Immature natural killer cell (primary cell): Measurements from ENCODE around the gene GTPBP8. TPM values are rescaled to one million over a fixed set of nuclear protein-coding genes. Genes with fewer than 3 reads are reported as not detected.
A peak's percentile ranks its signal among the peaks of the same experiment; 100 is the strongest.

Experiments used
- DNase-seq, 3 donors: peaks; one replicate each; pipeline ENCODE4 v3.0.0; 2022; ENCODE audit warnings: mixed read lengths in 1 of 3
- H3K27ac Mint-ChIP-seq, 6 donors: one replicate each; pipeline ENCODE4 v1.8.0; 2020; ENCODE audit warnings: mixed read lengths in 6 of 6, mild to moderate bottlenecking in 5 of 6, inconsistent platforms in 4 of 6, moderate library complexity in 3 of 6
- H3K27me3 Mint-ChIP-seq, 3 donors: one replicate each; pipeline ENCODE4 v1.8.0; 2020 to 2021; ENCODE audit warnings: low read depth in 3 of 3, mild to moderate bottlenecking in 3 of 3, mixed read lengths in 3 of 3, moderate library complexity in 3 of 3, inconsistent platforms in 1 of 3
- H3K36me3 Mint-ChIP-seq, 3 donors: one replicate each; pipeline ENCODE4 v1.8.0; 2020; ENCODE audit warnings: mixed read lengths in 3 of 3, inconsistent platforms in 2 of 3, mild to moderate bottlenecking in 2 of 3
- H3K4me1 Mint-ChIP-seq, 2 donors: one replicate each; pipeline ENCODE4 v1.8.0; 2020; ENCODE audit warnings: inconsistent platforms in 2 of 2, mild to moderate bottlenecking in 2 of 2, mixed read lengths in 2 of 2, moderate library complexity in 1 of 2
- H3K4me3 Mint-ChIP-seq, 5 donors: one replicate each; pipeline ENCODE4 v1.8.0; 2020; ENCODE audit warnings: mild to moderate bottlenecking in 5 of 5, mixed read lengths in 5 of 5, inconsistent platforms in 3 of 5, moderate library complexity in 3 of 5
- H3K9me3 Mint-ChIP-seq, 6 donors: one replicate each; pipeline ENCODE4 v1.8.0; 2020; ENCODE audit warnings: mild to moderate bottlenecking in 6 of 6, mixed read lengths in 6 of 6, inconsistent platforms in 4 of 6, moderate library complexity in 3 of 6
- polyA plus RNA-seq, 3 donors: library from polyadenylated mRNA; unstranded; fragments of 300-500 nt; fragmentation: Illumina TruSeq; gene quantifications; one replicate each; pipeline ENCODE4 v1.2.3, GENCODE V29; 2021

Gene GTPBP8
- 10 to 100 TPM; 14.5 to 34.9 (median 28.3) TPM for polyA plus RNA-seq

DNA sequence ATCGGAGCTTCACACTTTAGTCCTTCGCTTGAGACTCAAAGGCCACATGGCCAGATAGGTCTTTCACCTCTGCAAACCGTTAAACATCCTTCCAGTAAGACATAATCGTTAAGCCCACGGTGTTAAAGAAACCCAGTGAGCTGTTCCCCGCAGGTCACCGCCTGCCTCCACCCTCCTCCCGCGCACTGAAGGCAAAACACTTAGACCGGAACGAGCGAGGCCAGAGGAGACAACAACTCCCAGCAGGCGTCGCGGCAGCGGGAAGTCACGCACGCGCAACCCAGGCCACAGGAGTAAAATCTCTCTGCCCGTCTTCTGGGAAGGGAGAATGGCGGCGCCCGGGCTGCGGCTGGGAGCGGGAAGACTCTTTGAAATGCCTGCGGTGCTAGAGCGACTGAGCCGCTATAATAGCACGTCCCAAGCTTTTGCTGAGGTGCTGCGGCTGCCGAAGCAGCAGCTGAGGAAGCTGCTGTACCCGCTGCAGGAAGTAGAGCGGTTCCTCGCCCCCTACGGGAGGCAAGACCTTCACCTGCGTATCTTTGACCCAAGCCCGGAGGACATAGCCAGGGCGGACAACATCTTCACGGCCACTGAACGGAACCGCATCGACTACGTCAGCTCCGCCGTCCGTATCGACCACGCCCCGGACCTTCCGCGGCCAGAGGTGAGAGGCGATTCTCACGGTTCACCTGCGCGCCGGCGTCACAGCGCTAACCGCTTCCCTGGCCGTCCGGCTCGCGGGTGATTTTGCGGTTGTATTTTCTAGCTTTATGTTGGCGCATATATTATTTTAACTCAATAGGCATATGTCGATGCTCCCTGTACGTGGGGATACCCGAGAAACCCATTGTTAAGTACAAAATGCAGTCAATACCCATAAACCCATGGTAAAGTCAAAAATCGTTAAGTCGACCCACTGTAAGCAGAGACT, at the start of gene GTPBP8:
Gene GTPBP8 (plus strand): TSS at position 313 of the 931 bp plus-strand sequence. CDS start 16 bp downstream, at position 329.
- H3K4me3 Mint-ChIP-seq: peak within 1 kb of the TSS; percentile 86 to 99 (median 95)
- H3K27ac Mint-ChIP-seq: peak within 1 kb of the TSS; percentile 93 to 99 (median 96)
- peak; percentile 90 to 91 (median 91) for DNase-seq
- peaks cover 11 to 16% (median 13%) of the 10 kb centered on the region in 3 donors for H3K27me3 Mint-ChIP-seq
- peaks cover 46 to 61% of the 10 kb centered on the region in 2 donors for H3K4me1 Mint-ChIP-seq
- peaks cover 0 to 5% (median 4%) of the 10 kb centered on the region in 3 donors for H3K36me3 Mint-ChIP-seq
- H3K9me3 Mint-ChIP-seq: no peaks in the 10 kb centered on the region

DNA sequence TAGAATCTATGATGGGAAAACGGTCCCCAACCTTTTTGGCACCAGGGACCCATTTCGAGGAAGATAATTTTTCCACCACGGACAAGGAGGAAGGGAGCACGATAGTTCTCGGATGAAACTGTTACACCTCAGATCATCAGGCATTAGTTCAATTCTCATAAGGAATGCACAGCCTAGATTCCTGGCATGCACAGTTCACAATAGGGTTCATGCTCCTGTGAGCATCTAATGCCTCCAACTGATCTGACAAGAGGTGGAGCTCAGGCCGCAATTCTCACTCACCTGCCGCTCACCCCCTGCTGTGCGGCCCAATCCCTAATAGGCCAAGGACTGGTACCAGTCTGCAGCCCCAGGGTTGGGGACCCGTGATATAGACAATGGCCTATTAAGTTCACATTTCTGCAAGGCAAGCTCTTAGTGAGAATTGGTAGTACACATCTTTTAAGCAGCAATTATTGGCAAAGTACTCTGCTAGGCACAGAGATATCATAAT, 42.4 kb upstream of the GTPBP8 start:
- H3K9me3 Mint-ChIP-seq: no peaks in the 10 kb centered on the region
- H3K27me3 Mint-ChIP-seq: peaks cover 0 to 6% (median 3%) of the 10 kb centered on the region in 3 donors
- DNase-seq: no peak
- H3K27ac Mint-ChIP-seq: no peak overlapping the region
- no peaks in the 10 kb centered on the region for H3K36me3 Mint-ChIP-seq
- H3K4me1 Mint-ChIP-seq: no peaks in the 10 kb centered on the region
- no peak overlapping the region for H3K4me3 Mint-ChIP-seq

DNA sequence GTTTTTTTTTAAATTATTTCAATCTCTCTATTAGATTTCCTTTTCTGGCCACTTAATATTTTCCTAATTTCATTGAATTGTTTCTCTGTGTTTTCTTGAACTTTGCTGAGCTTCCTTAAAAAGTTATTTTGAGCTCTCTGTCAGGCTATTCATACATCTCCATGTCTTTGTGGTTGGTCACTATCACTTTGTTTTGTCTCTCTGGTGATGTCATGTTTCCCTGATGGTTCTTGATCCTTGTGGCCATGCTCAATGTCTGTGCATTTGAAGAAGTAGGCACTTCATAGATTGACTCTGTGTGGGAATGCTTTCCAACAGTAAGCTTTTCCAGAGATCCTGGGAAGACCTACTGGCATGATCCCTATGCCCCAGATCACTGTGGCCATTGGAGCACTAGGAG, 34.4 kb upstream of the GTPBP8 start:
- Mint-ChIP-seq H3K27me3 (no peaks in the 10 kb centered on the region), H3K4me1 (peaks cover 0 to 12% of the 10 kb centered on the region in 2 donors), H3K4me3 (no peak overlapping the region), H3K9me3 (peaks cover 0 to 16% (median 8%) of the 10 kb centered on the region in 6 donors), H3K27ac (no peak overlapping the region), H3K36me3 (peaks cover 8 to 10% (median 9%) of the 10 kb centered on the region in 3 donors)
- DNase-seq: no peak

DNA sequence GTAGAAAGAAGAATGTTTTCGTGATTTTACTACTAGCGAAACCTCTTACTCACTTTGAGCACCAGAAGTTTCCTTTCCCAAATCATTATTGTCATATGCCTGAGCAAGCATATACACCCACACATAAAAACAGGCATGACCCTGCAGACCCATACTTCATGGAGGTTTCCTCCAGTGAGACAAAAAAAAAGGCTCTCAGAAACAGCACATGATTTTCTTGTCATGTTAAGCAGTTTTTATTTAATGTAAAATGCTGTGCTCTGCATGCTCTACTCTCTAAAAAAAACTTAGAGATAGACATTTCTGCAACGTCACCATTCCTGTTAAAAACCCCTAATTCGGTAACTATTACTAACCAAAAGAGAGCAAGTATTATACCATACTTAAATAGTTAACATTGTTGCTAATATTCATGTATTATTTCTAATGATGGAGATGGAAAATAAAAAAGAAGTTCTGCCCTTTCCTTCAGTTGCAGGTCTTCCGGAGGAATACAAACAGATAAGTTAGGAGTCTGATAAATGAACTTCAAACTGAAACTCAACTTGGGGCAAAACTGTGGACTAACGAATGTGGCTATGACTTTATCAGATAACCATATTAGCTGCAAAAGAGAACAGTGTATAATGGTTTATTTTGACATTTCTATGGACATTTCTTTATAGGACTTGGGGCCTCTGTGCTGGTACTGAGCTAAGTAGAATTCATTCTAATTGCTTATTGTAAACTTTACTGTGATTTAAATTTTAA, 31.8 kb upstream of the GTPBP8 start:
- Mint-ChIP-seq H3K4me1 (peaks cover 0 to 12% of the 10 kb centered on the region in 2 donors), H3K9me3 (peaks cover 0 to 18% (median 12%) of the 10 kb centered on the region in 6 donors), H3K36me3 (peaks cover 9 to 14% (median 10%) of the 10 kb centered on the region in 3 donors), H3K27ac (no peak overlapping the region), H3K4me3 (peak overlapping the region in 2 of 5 donors; percentile 15 to 44), H3K27me3 (no peaks in the 10 kb centered on the region)
- DNase-seq: no peak

DNA sequence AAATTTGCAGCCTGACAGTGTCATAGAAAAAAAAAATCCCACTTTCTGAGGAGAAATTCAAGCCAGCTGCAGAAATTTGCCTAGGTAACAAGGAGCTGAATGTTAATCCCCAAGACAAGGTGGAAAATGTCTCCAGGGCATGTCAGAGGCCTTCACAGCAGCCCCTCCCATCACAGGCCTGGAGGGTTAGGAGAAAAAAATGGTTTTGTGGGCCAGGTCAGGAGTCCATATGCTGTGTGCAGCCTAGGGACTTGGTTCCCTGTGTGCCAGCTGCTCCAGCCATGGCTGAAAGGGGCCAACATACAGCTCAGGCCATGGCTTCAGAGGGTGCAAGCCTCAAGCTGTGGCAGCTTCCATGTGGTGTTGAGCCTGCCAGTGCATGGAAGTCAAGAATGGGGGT, 27.1 kb upstream of the GTPBP8 start:
- H3K4me1 Mint-ChIP-seq: peaks cover 0 to 12% of the 10 kb centered on the region in 2 donors
- peaks cover 0 to 7% (median 3%) of the 10 kb centered on the region in 6 donors for H3K9me3 Mint-ChIP-seq
- H3K4me3 Mint-ChIP-seq: no peak overlapping the region

DNA sequence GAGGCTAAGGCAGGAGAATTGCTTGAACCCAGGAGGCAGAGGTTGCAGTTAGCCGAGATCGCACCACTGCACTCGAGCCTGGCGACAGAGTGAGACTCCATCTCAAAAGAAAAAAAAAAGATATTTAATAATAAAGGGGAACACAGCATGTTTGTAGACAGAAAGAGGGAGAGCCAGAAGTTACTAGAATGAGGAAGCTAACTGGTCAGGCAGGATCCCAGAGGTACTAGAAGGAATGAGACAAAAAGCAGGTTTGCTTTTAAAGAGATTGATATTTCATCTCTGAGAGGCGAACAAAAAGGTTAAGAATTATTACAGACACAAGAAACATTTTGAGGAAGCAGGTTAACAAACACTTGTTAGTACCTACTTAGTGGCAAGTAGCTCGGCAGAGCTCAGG, 25.1 kb upstream of the GTPBP8 start:
- peaks cover 5 to 8% (median 6%) of the 10 kb centered on the region in 3 donors for H3K36me3 Mint-ChIP-seq
- no peak for DNase-seq
- no peaks in the 10 kb centered on the region for H3K27me3 Mint-ChIP-seq
- peaks cover 0 to 7% (median 3%) of the 10 kb centered on the region in 6 donors for H3K9me3 Mint-ChIP-seq
- H3K27ac Mint-ChIP-seq: no peak overlapping the region
- H3K4me3 Mint-ChIP-seq: no peak overlapping the region
- H3K4me1 Mint-ChIP-seq: no peaks in the 10 kb centered on the region

More for the DNA sequence above, 27.1 kb upstream of the GTPBP8 start:
- Mint-ChIP-seq H3K27ac (no peak overlapping the region), H3K27me3 (no peaks in the 10 kb centered on the region), H3K36me3 (peaks cover 5 to 8% (median 6%) of the 10 kb centered on the region in 3 donors)
- no peak for DNase-seq

DNA sequence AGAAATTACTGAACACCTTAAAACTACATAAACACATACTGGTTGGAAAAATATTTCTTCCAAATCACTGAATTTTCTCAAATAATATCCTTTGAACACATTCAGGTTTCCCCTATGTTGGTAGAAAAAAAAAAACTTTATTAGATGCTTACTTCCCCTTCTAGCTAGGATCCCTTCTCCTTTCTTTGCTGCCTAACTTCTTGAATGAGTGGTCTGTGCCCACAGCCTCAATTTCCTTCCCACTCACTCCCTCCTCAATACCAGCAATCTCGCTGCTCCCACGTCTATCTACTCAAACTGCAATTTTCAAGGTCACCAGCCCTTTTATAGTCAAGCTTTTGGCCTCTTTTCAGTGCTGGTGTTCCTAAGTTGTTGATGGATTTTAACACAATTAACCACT, 24.2 kb upstream of the GTPBP8 start:
- no peak overlapping the region for H3K4me3 Mint-ChIP-seq
- H3K36me3 Mint-ChIP-seq: peaks cover 5 to 8% (median 6%) of the 10 kb centered on the region in 3 donors
- no peak for DNase-seq
- peaks cover 0 to 2% (median 0%) of the 10 kb centered on the region in 3 donors for H3K27me3 Mint-ChIP-seq
- peaks cover 0 to 7% (median 3%) of the 10 kb centered on the region in 6 donors for H3K9me3 Mint-ChIP-seq
- H3K27ac Mint-ChIP-seq: no peak overlapping the region
- H3K4me1 Mint-ChIP-seq: no peaks in the 10 kb centered on the region

DNA sequence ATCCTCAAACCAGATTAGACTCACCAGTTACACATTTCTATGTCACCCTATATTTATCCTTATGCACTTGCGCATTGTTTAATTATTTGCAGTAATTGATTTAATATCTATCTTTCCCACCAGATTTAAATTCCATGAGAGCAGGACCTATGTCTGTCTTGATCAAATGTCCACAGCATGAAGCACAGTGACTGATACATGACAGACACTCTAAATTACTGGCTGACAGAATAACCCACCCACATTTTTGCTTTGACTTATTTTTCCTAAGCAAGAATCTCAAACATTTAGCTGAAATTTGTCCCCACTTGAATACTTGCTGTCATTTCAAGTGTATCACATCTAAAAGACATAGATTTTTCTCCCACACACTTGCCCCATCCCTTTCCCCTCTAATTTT, 23.4 kb upstream of the GTPBP8 start:
- peaks cover 5 to 8% (median 6%) of the 10 kb centered on the region in 3 donors for H3K36me3 Mint-ChIP-seq
- no peak overlapping the region for H3K27ac Mint-ChIP-seq
- H3K4me1 Mint-ChIP-seq: no peaks in the 10 kb centered on the region
- no peak overlapping the region for H3K4me3 Mint-ChIP-seq
- no peak for DNase-seq
- H3K9me3 Mint-ChIP-seq: peaks cover 0 to 7% (median 3%) of the 10 kb centered on the region in 6 donors
- H3K27me3 Mint-ChIP-seq: peaks cover 0 to 4% (median 1%) of the 10 kb centered on the region in 3 donors

DNA sequence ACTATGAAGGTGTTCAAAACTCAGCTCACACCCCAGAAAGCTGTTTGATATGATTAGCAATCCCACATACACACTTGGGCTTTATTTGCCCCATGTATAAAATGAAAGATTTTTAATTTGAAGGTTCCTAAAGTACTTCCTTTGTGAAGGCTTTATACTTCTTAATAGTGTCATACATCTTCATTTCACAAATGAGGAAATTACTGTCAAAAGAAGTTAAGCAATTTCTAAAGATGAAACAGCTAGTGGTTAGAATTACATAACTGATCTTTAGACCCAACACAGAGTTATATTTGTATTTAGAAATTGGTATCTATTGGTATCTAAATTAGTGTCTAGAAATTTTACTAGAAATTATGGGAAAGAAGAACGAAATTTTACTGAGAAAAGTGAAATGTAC, 23.0 kb upstream of the GTPBP8 start:
- peaks cover 5 to 8% (median 6%) of the 10 kb centered on the region in 3 donors for H3K36me3 Mint-ChIP-seq
- no peak for DNase-seq
- H3K27me3 Mint-ChIP-seq: peaks cover 0 to 4% (median 1%) of the 10 kb centered on the region in 3 donors
- no peaks in the 10 kb centered on the region for H3K4me1 Mint-ChIP-seq
- no peak overlapping the region for H3K4me3 Mint-ChIP-seq
- H3K9me3 Mint-ChIP-seq: peaks cover 0 to 7% (median 3%) of the 10 kb centered on the region in 6 donors
- H3K27ac Mint-ChIP-seq: no peak overlapping the region

DNA sequence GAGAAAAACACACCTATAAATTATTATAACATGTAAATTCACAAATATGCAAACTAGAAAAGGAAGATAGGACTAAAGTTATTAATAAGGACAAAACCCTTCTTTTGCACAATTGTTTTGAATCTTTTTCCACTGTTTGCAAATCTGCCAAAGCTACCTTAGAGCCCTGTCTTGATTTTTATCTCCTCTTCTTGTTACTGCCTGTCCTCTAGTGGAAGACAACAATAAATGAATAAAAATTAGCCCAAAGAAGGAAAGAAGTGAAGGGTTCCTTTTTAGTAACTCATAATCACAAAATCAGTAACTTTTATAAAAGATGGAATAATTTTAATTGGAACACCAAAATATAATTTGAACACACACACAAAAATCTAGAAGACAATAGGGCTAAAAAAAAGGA, 18.6 kb upstream of the GTPBP8 start:
- Mint-ChIP-seq H3K9me3 (no peaks in the 10 kb centered on the region), H3K4me3 (peak overlapping the region in 2 of 5 donors; percentile 0 to 57), H3K4me1 (peaks cover 2 to 18% of the 10 kb centered on the region in 2 donors), H3K27ac (no peak overlapping the region), H3K27me3 (peaks cover 0 to 4% (median 1%) of the 10 kb centered on the region in 3 donors), H3K36me3 (no peaks in the 10 kb centered on the region)
- DNase-seq: no peak

DNA sequence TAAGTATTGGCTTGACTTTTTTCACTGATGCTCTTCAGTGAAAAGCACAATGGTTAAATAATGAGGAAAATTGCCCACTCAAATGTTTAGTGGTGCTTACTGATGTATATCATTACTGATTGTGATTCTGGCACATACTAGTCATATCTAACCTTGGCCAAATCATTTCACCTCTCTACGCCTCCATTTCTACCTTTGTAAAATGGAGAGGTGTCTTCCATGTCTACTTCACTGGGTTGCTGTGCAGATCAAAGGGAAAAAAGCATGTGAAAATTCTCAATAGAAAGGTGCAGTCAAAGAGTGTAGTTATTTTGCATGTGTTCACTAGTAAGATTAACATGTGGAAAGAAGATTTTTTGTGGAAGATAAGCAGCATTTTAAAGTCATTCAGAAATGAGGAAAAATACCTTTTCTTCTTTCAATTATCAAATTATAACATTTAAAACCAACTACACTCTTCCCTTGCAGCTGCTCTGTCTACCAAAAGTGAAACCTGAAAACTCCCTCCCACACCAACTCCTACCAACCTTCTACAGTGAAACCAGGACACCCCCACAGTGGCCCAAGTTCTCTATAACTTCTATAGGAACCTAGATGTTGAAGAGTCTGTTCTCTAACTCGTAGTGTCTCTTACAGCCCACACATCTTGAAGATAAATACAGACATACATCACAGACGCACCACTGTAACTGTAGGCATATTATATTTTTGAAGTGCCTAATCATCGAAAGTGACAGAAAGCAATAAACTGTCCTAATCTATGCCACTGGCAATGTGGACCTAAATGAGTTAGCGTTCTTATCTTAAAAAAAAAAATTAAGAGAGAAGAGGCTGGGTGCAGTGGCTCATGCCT, 17.2 kb upstream of the GTPBP8 start:
- Mint-ChIP-seq H3K27me3 (peaks cover 0 to 4% (median 1%) of the 10 kb centered on the region in 3 donors), H3K4me1 (peaks cover 2 to 18% of the 10 kb centered on the region in 2 donors)
- DNase-seq: peak in 1 of 3 donors; percentile 19

DNA sequence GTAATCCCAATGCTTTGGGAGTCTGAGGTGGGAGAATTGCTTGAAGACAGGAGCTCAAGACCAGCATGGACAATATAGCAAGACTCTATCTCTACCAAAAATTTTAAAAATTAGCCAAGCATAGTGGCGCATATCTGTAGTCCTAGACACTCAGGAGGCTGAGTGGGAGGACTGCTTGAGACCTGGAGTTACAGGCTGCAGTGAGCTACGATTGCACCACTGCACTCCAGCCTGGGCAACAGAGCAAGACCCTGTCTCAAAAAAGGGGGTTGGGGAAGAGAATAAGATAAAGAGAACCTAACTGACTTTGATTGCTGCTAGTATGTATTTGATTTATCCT, 16.6 kb upstream of the GTPBP8 start:
- Mint-ChIP-seq H3K4me1 (peaks cover 2 to 21% of the 10 kb centered on the region in 2 donors), H3K4me3 (peak overlapping the region; percentile 22 to 65 (median 47)), H3K27ac (peak overlapping the region; percentile 4 to 80 (median 66)), H3K36me3 (no peaks in the 10 kb centered on the region), H3K9me3 (no peaks in the 10 kb centered on the region), H3K27me3 (peaks cover 0 to 4% (median 1%) of the 10 kb centered on the region in 3 donors)
- DNase-seq: no peak

More for the DNA sequence above, 17.2 kb upstream of the GTPBP8 start:
- H3K36me3 Mint-ChIP-seq: no peaks in the 10 kb centered on the region
- no peaks in the 10 kb centered on the region for H3K9me3 Mint-ChIP-seq
- H3K4me3 Mint-ChIP-seq: peak overlapping the region; percentile 26 to 65 (median 47)
- peak overlapping the region in 5 of 6 donors; percentile 4 to 80 (median 39) for H3K27ac Mint-ChIP-seq

DNA sequence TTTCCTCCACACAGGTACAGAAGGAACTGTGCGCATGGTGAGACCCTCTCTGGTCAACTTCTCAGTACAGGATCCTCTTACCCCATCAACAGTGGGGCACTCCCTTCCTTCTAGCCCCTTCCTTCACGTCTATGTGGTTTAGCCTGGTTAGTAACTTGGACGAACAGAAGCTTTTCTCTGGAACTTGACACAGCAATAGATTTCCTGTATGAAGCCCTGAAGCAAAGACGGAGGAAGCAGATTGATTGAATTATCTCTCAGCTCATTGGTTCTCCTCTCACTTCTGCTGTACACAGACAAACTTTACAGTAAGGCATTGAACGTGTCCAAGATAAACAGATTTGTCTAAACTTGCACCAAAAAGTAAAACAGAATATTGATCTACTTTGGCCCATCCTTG, 15.9 kb upstream of the GTPBP8 start, which contains the start of gene CD200R1:
Gene CD200R1 (minus strand): TSS at position 210 of the 400 bp plus-strand sequence. CDS start 246 bp downstream, outside the sequence.
- H3K27me3 Mint-ChIP-seq: peaks cover 0 to 4% (median 1%) of the 10 kb centered on the region in 3 donors
- DNase-seq: no peak

More for the DNA sequence above, 15.9 kb upstream of the GTPBP8 start, which contains the start of gene CD200R1:
- Mint-ChIP-seq H3K9me3 (no peaks in the 10 kb centered on the region), H3K27ac (peak within 1 kb of the TSS; percentile 4 to 80 (median 72)), H3K36me3 (no peaks in the 10 kb centered on the region), H3K4me1 (peaks cover 2 to 24% of the 10 kb centered on the region in 2 donors), H3K4me3 (peak within 1 kb of the TSS; percentile 22 to 65 (median 47))
